Stimulated activated CD4-positive, alpha-beta T cell treated with anti-CD3 and anti-CD28 coated beads, Interleukin-4, amount 100 ng/mL, for 4 hours (primary cell): ENCODE measurements around the gene ZIC4.

Source experiments
- DNase-seq, 2 experiments: peaks; one replicate each; pipeline ENCODE4 v3.0.0-alpha.2; 2020

Gene ZIC4

GRCh38 chr3:147368561-147369221, 37.7 kb downstream of the ZIC4 start:
- no peak for DNase-seq

- no peak for DNase-seq
Measured at GRCh38 chr3:147368151-147368550, 38.2 kb downstream of the ZIC4 start.

- no peak for DNase-seq
Measured at GRCh38 chr3:147367676-147368075, 38.7 kb downstream of the ZIC4 start.

- no peak for DNase-seq
Measured at GRCh38 chr3:147365196-147366115, 40.9 kb downstream of the ZIC4 start.

GRCh38 chr3:147364771-147365170, 41.6 kb downstream of the ZIC4 start:
- DNase-seq: no peak

GRCh38 chr3:147361454-147362420, 44.6 kb downstream of the ZIC4 start:
- DNase-seq: peak in 1 of 2 experiments; percentile 12

- DNase-seq: no peak
Measured at GRCh38 chr3:147360646-147361453, 45.5 kb downstream of the ZIC4 start.

- no peak for DNase-seq
Measured at GRCh38 chr3:147360051-147360439, 46.3 kb downstream of the ZIC4 start.

GRCh38 chr3:147359177-147360050, 46.9 kb downstream of the ZIC4 start:
- DNase-seq: no peak

GRCh38 chr3:147358144-147358992, 48.0 kb downstream of the ZIC4 start:
- DNase-seq: no peak

- DNase-seq: no peak
Measured at GRCh38 chr3:147356909-147357900, 49.1 kb downstream of the ZIC4 start.

- no peak for DNase-seq
Measured at GRCh38 chr3:147356145-147356908, 50.0 kb downstream of the ZIC4 start.

- no peak for DNase-seq
Measured at GRCh38 chr3:147355753-147356090, 50.6 kb downstream of the ZIC4 start.

GRCh38 chr3:147355084-147355752, 51.1 kb downstream of the ZIC4 start:
- DNase-seq: no peak

GRCh38 chr3:147354623-147355022, 51.7 kb downstream of the ZIC4 start:
- DNase-seq: no peak

GRCh38 chr3:147351301-147351700, 55.0 kb downstream of the ZIC4 start:
- no peak for DNase-seq

- DNase-seq: no peak
Measured at GRCh38 chr3:147348976-147349375, 57.4 kb downstream of the ZIC4 start.

GRCh38 chr3:147343926-147344325, 62.4 kb downstream of the ZIC4 start:
- DNase-seq: no peak
